Measurements from ENCODE around the gene HPX. TPM values are rescaled to one million over a fixed set of nuclear protein-coding genes. Genes with fewer than 3 reads are reported as not detected.

Gene HPX
- total RNA-seq, 1 donor from 2014 or later: 1.7 TPM

DNA sequence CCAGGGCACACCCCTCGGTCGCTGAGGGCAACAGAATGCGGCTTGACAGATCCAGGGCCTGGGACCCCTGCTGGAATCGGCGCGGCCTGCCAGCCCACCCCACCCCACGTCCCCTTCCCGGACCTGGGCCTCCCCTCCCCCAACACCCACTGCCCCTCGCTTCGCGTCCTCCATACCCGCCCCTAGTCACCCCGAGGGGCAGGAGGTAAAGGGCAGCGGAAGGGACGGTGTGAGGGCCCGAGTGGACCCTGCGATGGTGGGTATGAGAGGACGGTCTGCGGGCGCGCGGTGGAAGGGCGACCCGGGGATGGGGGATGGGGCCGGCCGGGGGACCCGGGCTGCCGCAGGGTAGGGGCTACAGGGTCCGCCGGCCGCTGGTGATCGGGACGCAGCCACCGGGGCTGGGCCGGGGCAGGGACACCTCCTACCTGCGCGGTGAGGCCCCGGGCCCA lies 22.2 kb downstream of the HPX start:
- H3K9me3 ChIP-seq (ENCODE audit: insufficient read depth, low read depth, low read length): no peaks in the 10 kb centered on the region
- no peak overlapping the region for H3K4me3 Mint-ChIP-seq (ENCODE audit: unreplicated experiment)
- peak overlapping the region; percentile 95 for H3K4me2 ChIP-seq (ENCODE audit: low read length)
- H3K9me3 Mint-ChIP-seq (ENCODE audit: unreplicated experiment): no peaks in the 10 kb centered on the region
- FAIRE-seq (no peak), DNase-seq (ENCODE audit: low read depth) (no peak)
- H3K27ac ChIP-seq (ENCODE audit: low read depth, low read length): no peak overlapping the region
- H4K20me1 ChIP-seq (ENCODE audit: insufficient read depth, low read length): peaks cover 39% of the 10 kb centered on the region
- H3K9ac ChIP-seq (ENCODE audit: low read length): peak overlapping the region; percentile 86
- H3K36me3 ChIP-seq (ENCODE audit: insufficient read depth, low read length): no peaks in the 10 kb centered on the region
- H3K4me1 ChIP-seq (ENCODE audit: insufficient read depth, low read length): peaks cover 7% of the 10 kb centered on the region
- H2AFZ ChIP-seq (ENCODE audit: low read depth, low read length): peak overlapping the region; percentile 90
- no peaks in the 10 kb centered on the region for H3K36me3 Mint-ChIP-seq (ENCODE audit: low read depth, unreplicated experiment)
- H3K4me3 ChIP-seq (ENCODE audit: insufficient read depth, low read depth, low read length): peak overlapping the region; percentile 78
- no peaks in the 10 kb centered on the region for H3K27me3 ChIP-seq (ENCODE audit: insufficient read depth, low read length)
- H3K27ac Mint-ChIP-seq (ENCODE audit: unreplicated experiment): no peak overlapping the region
- peaks cover 27% of the 10 kb centered on the region for H3K79me2 ChIP-seq (ENCODE audit: insufficient read depth, low read length)
- H3K4me1 Mint-ChIP-seq (ENCODE audit: low read depth, unreplicated experiment): peaks cover 2% of the 10 kb centered on the region
- peaks cover 7% of the 10 kb centered on the region for H3K27me3 Mint-ChIP-seq (ENCODE audit: low read depth, unreplicated experiment)
- no peak for TF ChIP-seq EZH2 (IDR thresholded peaks at IDR 0.05; ENCODE audit: insufficient read depth, low read length)
- TF ChIP-seq, protein P1, sequence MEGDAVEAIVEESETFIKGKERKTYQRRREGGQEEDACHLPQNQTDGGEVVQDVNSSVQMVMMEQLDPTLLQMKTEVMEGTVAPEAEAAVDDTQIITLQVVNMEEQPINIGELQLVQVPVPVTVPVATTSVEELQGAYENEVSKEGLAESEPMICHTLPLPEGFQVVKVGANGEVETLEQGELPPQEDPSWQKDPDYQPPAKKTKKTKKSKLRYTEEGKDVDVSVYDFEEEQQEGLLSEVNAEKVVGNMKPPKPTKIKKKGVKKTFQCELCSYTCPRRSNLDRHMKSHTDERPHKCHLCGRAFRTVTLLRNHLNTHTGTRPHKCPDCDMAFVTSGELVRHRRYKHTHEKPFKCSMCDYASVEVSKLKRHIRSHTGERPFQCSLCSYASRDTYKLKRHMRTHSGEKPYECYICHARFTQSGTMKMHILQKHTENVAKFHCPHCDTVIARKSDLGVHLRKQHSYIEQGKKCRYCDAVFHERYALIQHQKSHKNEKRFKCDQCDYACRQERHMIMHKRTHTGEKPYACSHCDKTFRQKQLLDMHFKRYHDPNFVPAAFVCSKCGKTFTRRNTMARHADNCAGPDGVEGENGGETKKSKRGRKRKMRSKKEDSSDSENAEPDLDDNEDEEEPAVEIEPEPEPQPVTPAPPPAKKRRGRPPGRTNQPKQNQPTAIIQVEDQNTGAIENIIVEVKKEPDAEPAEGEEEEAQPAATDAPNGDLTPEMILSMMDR (IDR thresholded peaks at IDR 0.05; ENCODE audit: insufficient read depth, low read depth, low read length): no peak

DNA sequence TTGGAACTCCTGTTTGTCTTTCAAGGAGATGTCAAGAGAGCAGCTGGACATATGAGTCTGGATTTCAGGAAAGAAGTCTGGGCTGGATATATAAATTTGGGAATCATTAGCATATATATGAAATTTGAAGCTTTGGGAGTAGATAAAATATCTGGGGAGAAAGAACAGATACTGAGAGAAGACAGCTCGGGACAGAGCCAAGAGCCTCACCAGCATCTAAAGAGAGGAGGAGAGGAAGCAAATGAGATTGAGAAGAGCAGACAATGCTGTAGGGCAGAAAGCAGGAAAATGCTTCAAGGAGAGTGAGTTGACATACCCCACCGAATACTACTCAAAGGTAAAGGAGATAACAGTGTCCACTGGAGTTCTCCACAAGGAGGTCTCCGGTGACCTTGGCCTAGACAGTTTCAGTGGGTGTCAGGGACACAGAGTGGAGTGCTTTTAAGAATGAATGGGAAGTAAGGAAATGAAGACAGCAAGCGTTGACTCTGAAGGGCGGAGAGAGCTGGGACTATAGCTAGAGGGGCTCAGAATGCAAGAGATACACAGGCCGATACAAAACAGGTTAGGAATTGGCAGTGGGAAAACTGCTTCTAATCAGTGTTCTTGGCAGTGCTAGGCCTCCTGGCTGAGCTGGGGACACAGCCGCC lies 22.8 kb downstream of the HPX start:
- peaks cover 5% of the 10 kb centered on the region for H3K4me1 Mint-ChIP-seq (ENCODE audit: low read depth, unreplicated experiment)
- FAIRE-seq (no peak), DNase-seq (ENCODE audit: low read depth) (no peak)
- H3K4me2 ChIP-seq (ENCODE audit: low read length): peak overlapping the region; percentile 95
- no peak overlapping the region for H3K27ac ChIP-seq (ENCODE audit: low read depth, low read length)
- no peak overlapping the region for H2AFZ ChIP-seq (ENCODE audit: low read depth, low read length)
- peaks cover 42% of the 10 kb centered on the region for H4K20me1 ChIP-seq (ENCODE audit: insufficient read depth, low read length)
- H3K9ac ChIP-seq (ENCODE audit: low read length): peak overlapping the region; percentile 86
- TF ChIP-seq EZH2 (IDR thresholded peaks at IDR 0.05; ENCODE audit: insufficient read depth, low read length): no peak
- TF ChIP-seq, protein P1 (IDR thresholded peaks at IDR 0.05; ENCODE audit: insufficient read depth, low read depth, low read length): no peak
- H3K27me3 ChIP-seq (ENCODE audit: insufficient read depth, low read length): no peaks in the 10 kb centered on the region
- H3K9me3 Mint-ChIP-seq (ENCODE audit: unreplicated experiment): no peaks in the 10 kb centered on the region
- H3K36me3 ChIP-seq (ENCODE audit: insufficient read depth, low read length): no peaks in the 10 kb centered on the region
- H3K27me3 Mint-ChIP-seq (ENCODE audit: low read depth, unreplicated experiment): peaks cover 2% of the 10 kb centered on the region
- H3K79me2 ChIP-seq (ENCODE audit: insufficient read depth, low read length): peaks cover 27% of the 10 kb centered on the region
- no peaks in the 10 kb centered on the region for H3K36me3 Mint-ChIP-seq (ENCODE audit: low read depth, unreplicated experiment)
- H3K4me3 ChIP-seq (ENCODE audit: insufficient read depth, low read depth, low read length): peak overlapping the region; percentile 78
- no peak overlapping the region for H3K27ac Mint-ChIP-seq (ENCODE audit: unreplicated experiment)
- no peaks in the 10 kb centered on the region for H3K9me3 ChIP-seq (ENCODE audit: insufficient read depth, low read depth, low read length)
- peaks cover 7% of the 10 kb centered on the region for H3K4me1 ChIP-seq (ENCODE audit: insufficient read depth, low read length)
- no peak overlapping the region for H3K4me3 Mint-ChIP-seq (ENCODE audit: unreplicated experiment)

DNA sequence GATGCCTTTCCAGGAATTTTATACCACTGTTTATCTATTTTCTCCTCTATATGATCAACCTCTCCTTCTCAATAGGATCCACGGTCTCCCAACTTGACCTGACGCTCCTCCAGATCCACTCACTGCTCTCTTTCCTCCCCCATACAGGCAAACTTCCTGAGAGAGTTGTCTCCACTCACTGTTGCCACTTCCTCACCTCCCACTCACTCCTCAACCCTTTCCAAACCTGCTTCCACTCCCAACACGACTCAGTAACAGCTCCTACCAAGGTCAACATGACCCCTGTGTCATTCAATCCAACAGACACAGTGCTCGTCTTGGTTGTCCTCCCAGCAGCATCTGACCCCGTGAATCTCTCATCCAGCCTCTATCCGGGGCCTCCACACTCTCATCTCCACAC lies 25.0 kb downstream of the HPX start:
- FAIRE-seq: no peak
- no peaks in the 10 kb centered on the region for H3K36me3 ChIP-seq (ENCODE audit: insufficient read depth, low read length)
- H3K9ac ChIP-seq (ENCODE audit: low read length): no peak overlapping the region
- H3K9me3 ChIP-seq (ENCODE audit: insufficient read depth, low read depth, low read length): no peaks in the 10 kb centered on the region
- TF ChIP-seq, protein P1 (IDR thresholded peaks at IDR 0.05; ENCODE audit: insufficient read depth, low read depth, low read length): no peak
- TF ChIP-seq EZH2 (IDR thresholded peaks at IDR 0.05; ENCODE audit: insufficient read depth, low read length): no peak
- Mint-ChIP-seq H3K4me1 (ENCODE audit: low read depth, unreplicated experiment) (peaks cover 6% of the 10 kb centered on the region), H3K9me3 (ENCODE audit: unreplicated experiment) (no peaks in the 10 kb centered on the region), H3K27me3 (ENCODE audit: low read depth, unreplicated experiment) (no peaks in the 10 kb centered on the region), H3K4me3 (ENCODE audit: unreplicated experiment) (no peak overlapping the region), H3K36me3 (ENCODE audit: low read depth, unreplicated experiment) (peaks cover under 1% of the 10 kb centered on the region), H3K27ac (ENCODE audit: unreplicated experiment) (no peak overlapping the region)
- no peak overlapping the region for H3K4me2 ChIP-seq (ENCODE audit: low read length)
- H3K27me3 ChIP-seq (ENCODE audit: insufficient read depth, low read length): no peaks in the 10 kb centered on the region
- H3K4me1 ChIP-seq (ENCODE audit: insufficient read depth, low read length): peaks cover 7% of the 10 kb centered on the region
- no peak for DNase-seq (ENCODE audit: low read depth)
- peaks cover 27% of the 10 kb centered on the region for H3K79me2 ChIP-seq (ENCODE audit: insufficient read depth, low read length)
- H2AFZ ChIP-seq (ENCODE audit: low read depth, low read length): no peak overlapping the region
- H3K27ac ChIP-seq (ENCODE audit: low read depth, low read length): no peak overlapping the region
- no peak overlapping the region for H3K4me3 ChIP-seq (ENCODE audit: insufficient read depth, low read depth, low read length)
- peaks cover 49% of the 10 kb centered on the region for H4K20me1 ChIP-seq (ENCODE audit: insufficient read depth, low read length)

Measured in astrocyte (in vitro differentiated cells and primary cell).